Neural cell (in vitro differentiated cells): ENCODE data around the gene SBK3.

Experiments
- CTCF ChIP-seq: fragments of 450-650 bp; IDR thresholded peaks from 2 replicates; pipeline ENCODE4 v1.5.1; 2014; ENCODE audit warnings: antibody characterized with exemption, mild to moderate bottlenecking, moderate library complexity; ENCODE audit not compliant: poor library complexity, severe bottlenecking
- EZH2 ChIP-seq: fragments of 200-600, 300-800 bp; shearing (Covaris generic), sonication (generic); IDR thresholded peaks from 2 replicates; pipeline ENCODE4 v1.6.1; 2014; ENCODE audit warnings: antibody characterized with exemption, low read length, borderline replicate concordance, mild to moderate bottlenecking; ENCODE audit not compliant: insufficient read depth, poor library complexity, severe bottlenecking
- POLR2AphosphoS5 ChIP-seq: IDR thresholded peaks from 2 replicates; pipeline ENCODE4 v1.6.1; 2012
- SMC3 ChIP-seq: fragments of 450-650 bp; conservative IDR thresholded peaks from 2 replicates; pipeline ENCODE4 v1.6.1; 2014; ENCODE audit warnings: antibody characterized with exemption, mild to moderate bottlenecking, moderate library complexity; ENCODE audit not compliant: poor library complexity

DNA sequence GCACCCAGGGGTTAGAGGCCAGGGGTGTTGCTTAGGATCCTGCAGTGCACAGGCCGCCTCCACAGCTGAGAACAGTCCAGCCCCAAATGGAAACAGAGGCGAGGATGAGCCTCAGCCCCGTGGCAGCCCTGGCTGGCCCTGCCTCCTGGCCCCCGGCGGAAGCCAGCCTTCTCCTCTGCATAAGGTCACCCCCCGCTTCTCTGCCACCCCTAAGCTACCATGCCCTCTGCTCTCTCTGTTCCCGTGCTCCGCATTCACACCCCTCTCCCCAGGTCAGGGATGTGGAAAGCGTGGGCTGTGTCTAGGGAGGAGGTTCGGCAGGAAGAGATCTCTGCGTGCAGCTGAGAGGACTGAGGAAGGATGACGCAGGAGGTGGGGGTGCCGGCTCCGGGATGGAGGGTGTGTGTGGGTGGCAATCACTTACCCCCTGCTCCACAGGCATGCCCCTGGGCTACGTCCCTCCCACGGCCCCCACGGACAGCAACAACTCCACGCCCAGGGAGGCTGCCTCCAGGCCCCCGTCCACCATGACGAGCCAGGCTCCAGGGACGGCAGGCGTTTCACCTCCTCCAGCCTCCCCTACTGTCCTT, 51.1 kb downstream of the SBK3 start:
- TF ChIP-seq EZH2 (no peak), CTCF (no peak), POLR2AphosphoS5 (no peak), SMC3 (no peak)
